NB4 (cell line): ENCODE results near the gene LCN15.

Experiments used
- CTCF ChIP-seq: IDR thresholded peaks from one replicate; pipeline ENCODE4 v1.5.1; 2012; ENCODE audit warnings: low read depth, low read length
- POLR2A ChIP-seq: IDR thresholded peaks from 2 replicates; pipeline ENCODE4 v1.6.1; 2011; ENCODE audit warnings: mild to moderate bottlenecking; ENCODE audit not compliant: insufficient read length; ENCODE audit errors: extremely low read depth

GRCh38 chr9:136745389-136746154 lies 18.7 kb downstream of the LCN15 start:
- no peak for TF ChIP-seq POLR2A
- no peak for TF ChIP-seq CTCF
